Stimulated activated CD8-positive, alpha-beta memory T cell treated with anti-CD3 and anti-CD28 coated beads, Interleukin-4, amount 100 ng/mL, for 48 hours (primary cell): ENCODE data around the gene NCOA1.
"Not testable (repeated sequence)": the region's sequence is repeated elsewhere in the genome, so short reads cannot be mapped to it uniquely, and the experiment has no call there.

Source experiments
- DNase-seq: peaks from one replicate; pipeline ENCODE4 v3.0.0-alpha.2; 2020

The NCOA1 gene

DNA sequence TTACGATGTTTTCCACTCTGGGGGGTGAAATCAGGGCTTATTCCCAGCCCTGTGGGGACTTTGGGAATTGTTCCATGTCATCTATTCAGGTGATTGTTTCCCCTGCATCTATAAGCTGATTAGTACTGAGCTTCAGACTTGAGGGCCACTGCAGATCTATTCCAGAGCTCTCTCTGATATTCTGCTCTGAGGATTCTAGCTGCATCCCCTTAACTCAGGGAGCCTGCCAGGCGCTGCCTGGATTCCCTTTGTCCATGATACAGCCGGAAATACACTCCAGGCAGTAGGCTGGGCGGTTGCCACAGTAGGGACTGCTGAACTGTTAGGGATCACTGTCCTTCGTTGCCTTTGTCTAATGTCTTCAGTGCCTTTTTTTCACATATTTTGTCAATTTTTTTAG, 270.8 kb downstream of the NCOA1 start:
- DNase-seq, result no peak

GRCh38 chr2:24762518-24762917, 271.5 kb downstream of the NCOA1 start:
- DNase-seq, result no peak

- no peak for DNase-seq
These were observed 272.8 kb downstream of the NCOA1 start for GRCh38 chr2:24763843-24764242.

DNA sequence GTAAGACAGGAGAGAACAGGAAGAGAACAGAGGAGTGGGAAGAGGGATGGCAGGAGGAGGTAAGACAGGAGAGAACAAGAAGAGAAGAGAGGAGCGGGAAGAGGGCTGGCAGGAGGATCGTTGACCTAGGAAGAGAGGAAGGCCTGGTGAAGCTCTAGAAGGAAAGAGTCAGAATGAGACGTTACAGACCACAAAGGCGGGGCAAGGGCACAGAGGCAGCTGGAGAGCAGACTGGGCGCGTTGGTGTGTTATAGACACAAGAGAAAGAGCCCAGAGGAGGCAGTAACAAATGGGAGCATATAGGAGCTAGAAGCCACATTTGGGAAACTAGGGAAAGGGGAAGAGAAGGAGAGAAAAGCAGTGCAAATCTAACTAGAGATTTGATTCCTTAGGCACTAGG, 275.6 kb downstream of the NCOA1 start:
- DNase-seq, result peak; percentile 39

DNA sequence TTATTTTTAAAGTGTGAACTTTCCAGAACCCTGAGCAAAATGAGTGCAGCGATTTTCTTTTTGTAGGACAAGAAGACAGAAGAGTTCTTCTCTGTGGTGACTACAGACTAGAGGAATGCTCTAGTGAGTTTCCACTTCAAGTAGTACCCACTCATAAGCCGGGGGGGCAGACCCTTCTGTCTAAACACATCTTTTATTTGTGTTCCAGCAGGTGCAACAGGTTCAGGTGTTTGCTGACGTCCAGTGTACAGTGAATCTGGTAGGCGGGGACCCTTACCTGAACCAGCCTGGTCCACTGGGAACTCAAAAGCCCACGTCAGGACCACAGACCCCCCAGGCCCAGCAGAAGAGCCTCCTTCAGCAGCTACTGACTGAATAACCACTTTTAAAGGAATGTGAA, 277.0 kb downstream of the NCOA1 start:
- DNase-seq, result no peak

- no peak for DNase-seq
These were observed 277.5 kb downstream of the NCOA1 start for GRCh38 chr2:24768601-24769000.

DNA sequence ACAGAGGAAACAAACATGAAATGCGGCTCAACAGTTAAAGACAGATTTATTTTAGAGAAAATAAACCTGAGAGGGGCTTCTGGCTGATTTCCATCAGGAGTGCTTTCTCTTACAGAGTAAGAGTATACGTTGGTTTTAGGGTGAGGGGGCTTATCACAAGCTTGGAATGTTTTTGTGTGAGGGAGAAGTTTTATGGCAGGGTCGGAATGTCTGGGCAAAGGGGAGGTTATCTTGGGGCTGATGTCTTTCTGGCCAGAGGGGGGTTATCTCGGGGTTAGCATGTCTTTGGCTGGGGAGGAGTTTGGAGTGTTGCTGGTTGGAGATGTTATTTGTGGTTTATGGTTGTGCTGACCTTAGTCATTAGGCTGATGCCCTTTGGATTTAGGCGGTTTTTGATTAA, 280.0 kb downstream of the NCOA1 start:
- DNase-seq, result no peak

DNA sequence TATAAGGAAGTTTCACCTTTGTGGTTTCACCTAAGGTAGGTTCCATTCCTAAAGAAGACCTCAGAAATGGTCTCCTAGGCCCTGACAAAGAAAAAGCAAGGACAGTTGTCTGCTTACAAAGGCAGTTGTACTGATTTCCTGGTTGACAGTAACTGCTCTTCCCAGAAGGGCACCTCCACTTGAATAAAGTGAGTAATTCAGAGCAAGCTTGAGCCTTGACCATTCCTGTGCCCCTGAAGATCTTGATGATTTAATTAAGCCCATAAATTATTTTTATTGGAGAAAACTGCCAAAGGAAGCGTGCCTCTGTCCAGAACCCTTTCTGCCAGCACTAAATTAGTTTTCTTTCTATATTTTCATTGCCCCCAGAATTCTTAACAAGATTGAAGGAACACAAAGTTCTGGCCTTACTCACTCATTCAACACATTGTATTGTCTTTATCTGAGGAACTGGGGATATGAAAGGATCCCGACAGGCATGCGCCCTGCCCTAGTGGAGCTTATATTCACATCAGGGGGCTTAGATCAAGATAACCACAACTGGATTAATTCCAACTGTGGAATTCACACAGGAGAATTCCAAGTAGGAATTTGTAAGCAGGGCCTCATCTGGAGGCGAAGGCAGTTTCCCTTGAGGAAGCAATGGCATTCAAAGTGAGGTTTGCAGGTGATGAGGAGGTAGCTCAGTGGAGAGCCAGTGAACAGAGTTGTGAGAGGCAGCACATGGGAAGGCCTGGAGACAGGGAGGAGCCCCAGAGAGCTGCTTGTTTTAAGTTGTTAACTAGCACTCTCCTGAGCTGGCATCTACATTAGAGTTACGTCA, 280.9 kb downstream of the NCOA1 start:
- no peak for DNase-seq

DNA sequence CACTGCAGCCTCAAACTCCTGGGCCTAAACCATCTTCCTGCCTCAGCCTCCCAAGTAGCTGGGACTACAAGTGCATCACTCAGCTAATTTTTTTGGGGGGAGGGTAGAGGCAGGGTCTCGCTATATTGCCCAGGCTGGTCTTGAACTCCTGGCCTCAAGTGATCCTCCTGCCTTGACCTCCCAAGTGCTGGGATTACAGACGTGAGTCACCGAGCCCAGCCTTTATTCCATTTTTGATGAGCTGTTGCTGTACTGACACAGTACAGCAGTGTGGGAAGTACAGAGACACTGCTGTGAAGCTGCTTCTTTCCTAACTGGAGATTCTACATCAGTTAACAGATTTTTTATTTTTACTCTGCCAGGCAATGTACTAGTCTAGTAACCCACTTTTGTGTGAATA, 283.3 kb downstream of the NCOA1 start:
- no peak for DNase-seq

- DNase-seq, result no peak
These were observed 288.1 kb downstream of the NCOA1 start for GRCh38 chr2:24779116-24779515.

- no peak for DNase-seq
These were observed 292.6 kb downstream of the NCOA1 start for GRCh38 chr2:24783641-24784040.

DNA sequence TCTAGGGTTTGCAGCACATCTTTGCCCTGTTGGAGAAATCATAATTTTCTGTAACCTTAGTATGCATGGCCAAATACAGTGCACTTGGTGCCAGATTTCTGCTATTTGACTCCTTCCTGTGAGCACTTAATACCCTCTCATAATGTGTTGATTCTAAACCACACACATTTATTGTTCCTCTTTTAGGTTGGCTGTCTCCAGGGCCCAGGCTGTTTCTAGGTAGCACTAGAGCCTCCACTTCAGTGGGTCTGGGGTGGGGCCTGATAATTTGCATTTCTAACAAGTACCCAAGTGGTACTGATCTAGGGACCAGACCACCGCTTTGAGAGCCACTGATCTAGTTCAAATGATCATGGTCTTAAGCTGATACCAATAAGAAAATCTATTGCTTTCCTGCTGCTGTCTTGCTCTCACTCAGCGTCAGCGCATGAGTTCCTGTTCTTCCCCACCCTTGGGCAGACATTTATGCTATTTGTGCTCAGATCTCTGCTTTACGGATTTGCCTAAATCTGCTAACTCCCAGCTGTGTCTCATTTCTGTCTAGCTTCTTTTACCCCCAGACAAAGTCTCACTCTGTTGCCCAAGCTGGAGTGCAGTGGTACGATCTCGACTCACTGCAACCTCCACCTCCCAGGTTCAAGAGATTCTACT, 294.7 kb downstream of the NCOA1 start:
- DNase-seq, result no peak

- DNase-seq, result no peak
These were observed 296.5 kb downstream of the NCOA1 start for GRCh38 chr2:24787532-24787931.

GRCh38 chr2:24788816-24789215, 297.8 kb downstream of the NCOA1 start:
- DNase-seq, result no peak

GRCh38 chr2:24791452-24791851, 300.4 kb downstream of the NCOA1 start:
- no peak for DNase-seq

DNA sequence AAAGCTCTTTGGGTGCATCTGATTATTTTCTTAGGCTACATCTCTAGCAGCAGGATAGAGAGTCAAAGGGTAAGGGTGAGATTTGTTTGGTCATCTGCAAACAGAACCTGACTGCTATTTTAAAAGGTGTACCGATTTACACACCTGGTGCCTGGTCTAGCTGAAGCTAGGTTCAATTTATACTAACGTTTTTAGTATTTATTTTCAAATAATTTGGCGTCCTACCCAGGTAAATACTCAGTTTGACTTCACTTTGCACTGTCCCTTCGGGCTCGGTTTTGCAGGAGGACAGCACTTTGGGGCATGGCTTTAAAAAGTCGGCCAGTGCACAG, 301.5 kb downstream of the NCOA1 start:
- no peak for DNase-seq

- peak; percentile 95 for DNase-seq
These were observed 302.1 kb downstream of the NCOA1 start, which contains the start of the genes CENPO and PTRHD1 for GRCh38 chr2:24792874-24793760. CENPO (plus strand) TSS chr2:24793425; CDS start chr2:24793920, 495 bp downstream. PTRHD1 (minus strand) TSS chr2:24793391; CDS start chr2:24793377, 14 bp downstream.

GRCh38 chr2:24793761-24794435, 302.8 kb downstream of the NCOA1 start:
- peak; percentile 37 for DNase-seq

- no peak for DNase-seq
These were observed 306.6 kb downstream of the NCOA1 start for GRCh38 chr2:24797644-24798043.

DNA sequence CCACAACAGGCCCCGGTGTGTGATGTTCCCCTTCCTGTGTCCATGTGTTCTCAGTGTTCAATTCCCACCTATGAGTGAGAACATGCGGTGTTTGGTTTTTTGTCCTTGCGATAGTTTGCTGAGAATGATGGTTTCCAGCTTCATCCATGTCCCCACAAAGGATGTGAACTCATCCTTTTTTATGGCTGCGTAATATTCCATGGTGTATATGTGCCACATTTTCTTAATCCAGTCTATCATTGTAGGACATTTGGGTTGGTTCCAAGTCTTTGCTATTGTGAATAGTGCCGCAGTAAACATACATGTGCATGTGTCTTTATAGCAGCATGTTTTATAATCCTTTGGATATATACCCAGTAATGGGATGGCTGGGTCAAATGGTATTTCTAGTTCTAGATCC, 309.4 kb downstream of the NCOA1 start:
- DNase-seq, result not testable (repeated sequence)

GRCh38 chr2:24805811-24806660, 315.0 kb downstream of the NCOA1 start:
- not testable (repeated sequence) for DNase-seq

- no peak for DNase-seq
These were observed 315.6 kb downstream of the NCOA1 start for GRCh38 chr2:24806661-24807036.
